ENCODE data around the gene REEP2. TPM values are rescaled to one million over a fixed set of nuclear protein-coding genes. Genes with fewer than 3 reads are reported as not detected.
"Not testable (repeated sequence)": the region's sequence is repeated elsewhere in the genome, so short reads cannot be mapped to it uniquely, and the experiment has no call there.

REEP2 gene
- 16.7 TPM for polyA plus RNA-seq (2013, experiment 1 of 2; ENCODE audit: insufficient read length)
- 19.4 TPM for polyA plus RNA-seq (2013, experiment 2 of 2; ENCODE audit: insufficient read length)

- peak; percentile 49 for DNase-seq
Measured at GRCh38 chr5:138438724-138439476, at the start of gene REEP2. Gene REEP2 (plus strand): TSS chr5:138439057. CDS start chr5:138439209, 152 bp downstream.

GRCh38 chr5:138389332-138389731 is 49.5 kb upstream of the REEP2 start:
- no peak for DNase-seq

GRCh38 chr5:138389911-138390310 is 48.9 kb upstream of the REEP2 start:
- DNase-seq = not testable (repeated sequence)

- DNase-seq = no peak
Measured at GRCh38 chr5:138391859-138392386, 46.9 kb upstream of the REEP2 start.

- no peak for DNase-seq
Measured at GRCh38 chr5:138402640-138403039, 36.2 kb upstream of the REEP2 start.

- no peak for DNase-seq
Measured at GRCh38 chr5:138408023-138408422, 30.8 kb upstream of the REEP2 start.

- peak; percentile 7 for DNase-seq
Measured at GRCh38 chr5:138410996-138411640, 27.7 kb upstream of the REEP2 start.

- DNase-seq = no peak
Measured at GRCh38 chr5:138418444-138418843, 20.4 kb upstream of the REEP2 start.

GRCh38 chr5:138425079-138425478 is 13.8 kb upstream of the REEP2 start:
- DNase-seq = no peak

GRCh38 chr5:138435943-138436342 is 2.9 kb upstream of the REEP2 start:
- DNase-seq = no peak

GRCh38 chr5:138438003-138438723 is 694 bp upstream of the REEP2 start:
- no peak for DNase-seq

GRCh38 chr5:138439477-138440158 is 761 bp downstream of the REEP2 start:
- no peak for DNase-seq

GRCh38 chr5:138440159-138441073 is 1.6 kb downstream of the REEP2 start:
- no peak for DNase-seq

GRCh38 chr5:138441221-138441620 is 2.4 kb downstream of the REEP2 start:
- no peak for DNase-seq

- DNase-seq = no peak
Measured at GRCh38 chr5:138444078-138444773, 5.4 kb downstream of the REEP2 start.

GRCh38 chr5:138444774-138445546 is 6.1 kb downstream of the REEP2 start:
- DNase-seq = no peak

GRCh38 chr5:138445547-138446271 is 6.9 kb downstream of the REEP2 start:
- no peak for DNase-seq

- no peak for DNase-seq
Measured at GRCh38 chr5:138448070-138448469, 9.2 kb downstream of the REEP2 start.

Data from fibroblast of skin of abdomen (primary cell).